ENCODE results near the gene C1orf87.

Gene C1orf87

GRCh38 chr1:60065199-60065598, 8.4 kb downstream of the C1orf87 start:
- H3K4me3 ChIP-seq (ENCODE audit: low read depth, low read length), result no peak overlapping the region
- no peak for TF ChIP-seq CTCF (IDR thresholded peaks at IDR 0.05; ENCODE audit: borderline replicate concordance, insufficient read depth, low read depth, low read length)

- no peak for TF ChIP-seq CTCF (IDR thresholded peaks at IDR 0.05; ENCODE audit: borderline replicate concordance, insufficient read depth, low read depth, low read length)
- no peak overlapping the region for H3K4me3 ChIP-seq (ENCODE audit: low read depth, low read length)
Observed at GRCh38 chr1:60063561-60063960, 10.0 kb downstream of the C1orf87 start.

- H3K4me3 ChIP-seq (ENCODE audit: low read depth, low read length), result no peak overlapping the region
- TF ChIP-seq CTCF (IDR thresholded peaks at IDR 0.05; ENCODE audit: borderline replicate concordance, insufficient read depth, low read depth, low read length), result no peak
Observed at GRCh38 chr1:60059468-60059867, 14.1 kb downstream of the C1orf87 start.

GRCh38 chr1:60055336-60055735, 18.2 kb downstream of the C1orf87 start:
- no peak for TF ChIP-seq CTCF (IDR thresholded peaks at IDR 0.05; ENCODE audit: borderline replicate concordance, insufficient read depth, low read depth, low read length)
- H3K4me3 ChIP-seq (ENCODE audit: low read depth, low read length), result no peak overlapping the region

GRCh38 chr1:60054374-60054773, 19.2 kb downstream of the C1orf87 start:
- no peak overlapping the region for H3K4me3 ChIP-seq (ENCODE audit: low read depth, low read length)
- no peak for TF ChIP-seq CTCF (IDR thresholded peaks at IDR 0.05; ENCODE audit: borderline replicate concordance, insufficient read depth, low read depth, low read length)

- H3K4me3 ChIP-seq (ENCODE audit: low read depth, low read length), result no peak overlapping the region
Observed at GRCh38 chr1:60052601-60053000, 21.0 kb downstream of the C1orf87 start.

GRCh38 chr1:60051191-60051590, 22.4 kb downstream of the C1orf87 start:
- no peak overlapping the region for H3K4me3 ChIP-seq (ENCODE audit: low read depth, low read length)
- TF ChIP-seq CTCF (IDR thresholded peaks at IDR 0.05; ENCODE audit: borderline replicate concordance, insufficient read depth, low read depth, low read length), result no peak

More at GRCh38 chr1:60052601-60053000, 21.0 kb downstream of the C1orf87 start:
- TF ChIP-seq CTCF (IDR thresholded peaks at IDR 0.05; ENCODE audit: borderline replicate concordance, insufficient read depth, low read depth, low read length), result no peak
